Erythroblast (primary cell): ENCODE results near the gene PTF1A.

Experiments
- GATA1 ChIP-seq: IDR thresholded peaks from 2 replicates; pipeline ENCODE4 v1.6.1; 2011; ENCODE audit warnings: low read depth, mild to moderate bottlenecking, control low read depth, low read length, moderate library complexity
- POLR2A ChIP-seq: IDR thresholded peaks from 2 replicates; pipeline ENCODE4 v1.6.1; 2011; ENCODE audit warnings: mild to moderate bottlenecking, low read length

GRCh38 chr10:23186697-23187096 is 5.4 kb upstream of the PTF1A start:
- no peak for TF ChIP-seq POLR2A
- TF ChIP-seq GATA1: no peak
